ENCODE data around the gene ARFIP1.

The ARFIP1 gene

DNA sequence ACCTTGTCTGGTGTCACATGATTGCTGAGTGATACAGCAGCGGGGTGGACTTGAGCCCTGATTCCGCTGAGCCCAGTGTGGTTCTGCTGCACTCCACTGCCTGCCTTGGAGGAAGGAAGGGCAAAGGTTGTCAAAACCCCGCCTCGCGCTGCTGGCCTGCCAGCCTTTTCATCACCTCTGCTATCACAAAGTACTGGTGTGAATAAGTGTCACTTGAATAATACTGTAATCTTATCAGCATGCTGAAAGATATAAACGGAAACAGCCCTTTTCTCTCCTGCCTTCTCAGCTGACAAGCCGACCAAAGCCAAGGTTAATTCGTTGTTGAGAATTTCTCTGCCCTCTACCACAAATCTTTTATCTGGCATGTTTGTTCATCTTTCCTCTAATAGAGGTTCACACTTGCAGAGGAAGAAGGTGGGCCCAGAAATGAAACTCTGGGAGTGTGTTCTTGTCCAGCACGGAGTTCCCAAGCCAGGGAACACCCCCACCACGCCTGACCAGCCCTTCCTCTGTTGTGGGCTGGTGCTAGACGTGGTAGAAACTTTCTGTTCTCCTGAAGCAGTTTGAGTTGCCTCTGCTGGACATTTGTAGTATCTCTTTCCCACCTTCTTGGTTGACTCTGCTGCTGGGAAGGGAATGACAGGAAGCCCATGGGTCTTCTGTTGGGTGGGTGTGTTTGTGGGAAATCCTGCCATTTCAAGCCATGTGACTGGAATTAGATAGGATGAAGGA, 177.8 kb downstream of the ARFIP1 start:
- Histone ChIP-seq H3K9ac (ENCODE audit: low read depth, low read length, poor library complexity) (no peak overlapping the region), H2BK5ac (ENCODE audit: low read length) (no peak overlapping the region), H3K4me3 (ENCODE audit: low read length in 2 of 2) (peak overlapping the region in 1 of 2 donors; percentile 36), H2AK5ac (ENCODE audit: low read depth, low read length) (no peak overlapping the region), H4K8ac (ENCODE audit: low read depth, low read length) (no peak overlapping the region), H3K36me3 (replicated peaks in 1 of 2; ENCODE audit: control insufficient read depth in 2 of 2, insufficient read depth in 2 of 2, low read length in 2 of 2) (peaks cover 0 to under 1% of the 10 kb centered on the region in 2 donors), H3K27ac (replicated peaks; ENCODE audit: low read length) (no peak overlapping the region), H3K4ac (ENCODE audit: low read length) (no peak overlapping the region), H3K27me3 (ENCODE audit: control insufficient read depth in 3 of 3, insufficient read depth in 3 of 3, low read depth in 1 of 3, low read length in 3 of 3) (no peaks in the 10 kb centered on the region), H2BK120ac (ENCODE audit: low read depth, low read length) (no peak overlapping the region), H3K4me2 (ENCODE audit: insufficient read depth, low read length, poor library complexity, severe bottlenecking) (no peak overlapping the region), H2BK12ac (ENCODE audit: low read length) (no peak overlapping the region), H4K91ac (ENCODE audit: low read depth, low read length, poor library complexity) (no peak overlapping the region), H2AFZ (ENCODE audit: low read length) (peak overlapping the region; percentile 50), H3K14ac (ENCODE audit: low read length) (no peak overlapping the region), H3K79me1 (ENCODE audit: low read depth, low read length) (no peaks in the 10 kb centered on the region), H3K18ac (ENCODE audit: low read length) (no peak overlapping the region), H3K4me1 (ENCODE audit: control insufficient read depth in 2 of 2, insufficient read depth in 1 of 2, low read depth in 1 of 2, low read length in 2 of 2) (peaks cover 6 to 17% of the 10 kb centered on the region in 2 donors), H3K23ac (ENCODE audit: low read depth, low read length, poor library complexity) (no peak overlapping the region), H2BK15ac (ENCODE audit: low read length) (no peak overlapping the region), H3K9me3 (replicated peaks in 1 of 2; ENCODE audit: control insufficient read depth in 2 of 2, insufficient read depth in 1 of 2, low read depth in 1 of 2, low read length in 2 of 2) (no peaks in the 10 kb centered on the region)
- WGBS, 2 donors (ENCODE audit: extremely low coverage in 2 of 2, insufficient read length in 2 of 2, insufficient replicate concordance in 1 of 2): no CpG with 5 or more reads among the region's 11 CpGs
- no peak for DNase-seq (ENCODE audit: low spot score)

GRCh38 chr4:152959080-152959479, 179.3 kb downstream of the ARFIP1 start:
- no peak overlapping the region for H3K9ac ChIP-seq (ENCODE audit: low read depth, low read length, poor library complexity)
- H4K8ac ChIP-seq (ENCODE audit: low read depth, low read length): no peak overlapping the region
- peaks cover 0 to 1% of the 10 kb centered on the region in 2 donors for H3K36me3 ChIP-seq (replicated peaks in 1 of 2; ENCODE audit: control insufficient read depth in 2 of 2, insufficient read depth in 2 of 2, low read length in 2 of 2)
- H3K14ac ChIP-seq (ENCODE audit: low read length): no peak overlapping the region
- no peak overlapping the region for H3K18ac ChIP-seq (ENCODE audit: low read length)
- H3K4me2 ChIP-seq (ENCODE audit: insufficient read depth, low read length, poor library complexity, severe bottlenecking): no peak overlapping the region
- H2BK5ac ChIP-seq (ENCODE audit: low read length): no peak overlapping the region
- H2BK15ac ChIP-seq (ENCODE audit: low read length): no peak overlapping the region
- H2BK120ac ChIP-seq (ENCODE audit: low read depth, low read length): no peak overlapping the region
- no peak overlapping the region for H2AK5ac ChIP-seq (ENCODE audit: low read depth, low read length)
- no peak overlapping the region for H3K4ac ChIP-seq (ENCODE audit: low read length)
- H3K4me3 ChIP-seq (ENCODE audit: low read length in 2 of 2): no peak overlapping the region
- H3K27me3 ChIP-seq (ENCODE audit: control insufficient read depth in 3 of 3, insufficient read depth in 3 of 3, low read depth in 1 of 3, low read length in 3 of 3): no peaks in the 10 kb centered on the region
- no peak overlapping the region for H2BK12ac ChIP-seq (ENCODE audit: low read length)
- no CpG with 5 or more reads among the region's 2 CpGs for WGBS, 2 donors (ENCODE audit: extremely low coverage in 2 of 2, insufficient read length in 2 of 2, insufficient replicate concordance in 1 of 2)
- no peak overlapping the region for H2AFZ ChIP-seq (ENCODE audit: low read length)
- H3K23ac ChIP-seq (ENCODE audit: low read depth, low read length, poor library complexity): no peak overlapping the region
- no peak overlapping the region for H3K27ac ChIP-seq (replicated peaks; ENCODE audit: low read length)
- H3K4me1 ChIP-seq (ENCODE audit: control insufficient read depth in 2 of 2, insufficient read depth in 1 of 2, low read depth in 1 of 2, low read length in 2 of 2): peaks cover 9 to 17% of the 10 kb centered on the region in 2 donors
- no peak overlapping the region for H4K91ac ChIP-seq (ENCODE audit: low read depth, low read length, poor library complexity)
- H3K79me1 ChIP-seq (ENCODE audit: low read depth, low read length): no peaks in the 10 kb centered on the region
- H3K9me3 ChIP-seq (replicated peaks in 1 of 2; ENCODE audit: control insufficient read depth in 2 of 2, insufficient read depth in 1 of 2, low read depth in 1 of 2, low read length in 2 of 2): no peaks in the 10 kb centered on the region
- DNase-seq (ENCODE audit: low spot score): no peak

DNA sequence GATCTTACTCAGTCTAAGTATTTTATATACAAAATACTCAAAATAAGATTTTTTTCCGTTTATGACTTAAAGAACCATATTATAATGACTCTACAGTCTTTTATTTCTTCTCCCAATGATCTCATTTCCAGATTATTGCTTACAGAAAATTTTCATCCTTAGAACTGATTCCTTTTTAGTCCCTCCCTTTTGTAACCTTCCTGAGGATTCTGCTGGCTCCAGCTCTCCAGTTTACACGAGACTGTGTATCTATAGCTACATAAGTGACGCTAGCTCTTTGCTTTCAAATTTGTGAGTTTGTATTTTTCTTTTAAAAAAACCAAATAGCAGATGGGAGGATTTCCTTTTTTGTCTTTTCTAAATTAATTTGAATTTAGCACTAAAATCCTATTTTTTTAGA, 180.3 kb downstream of the ARFIP1 start:
- H2BK12ac ChIP-seq (ENCODE audit: low read length): no peak overlapping the region
- no peak overlapping the region for H4K8ac ChIP-seq (ENCODE audit: low read depth, low read length)
- no peak for DNase-seq (ENCODE audit: low spot score)
- H3K4me1 ChIP-seq (ENCODE audit: control insufficient read depth in 2 of 2, insufficient read depth in 1 of 2, low read depth in 1 of 2, low read length in 2 of 2): peaks cover 9 to 17% of the 10 kb centered on the region in 2 donors
- no peak overlapping the region for H2BK120ac ChIP-seq (ENCODE audit: low read depth, low read length)
- no peak overlapping the region for H3K14ac ChIP-seq (ENCODE audit: low read length)
- no peak overlapping the region for H3K27ac ChIP-seq (replicated peaks; ENCODE audit: low read length)
- H3K23ac ChIP-seq (ENCODE audit: low read depth, low read length, poor library complexity): no peak overlapping the region
- no peak overlapping the region for H3K4me3 ChIP-seq (ENCODE audit: low read length in 2 of 2)
- H3K79me1 ChIP-seq (ENCODE audit: low read depth, low read length): no peaks in the 10 kb centered on the region
- H2BK15ac ChIP-seq (ENCODE audit: low read length): no peak overlapping the region
- H4K91ac ChIP-seq (ENCODE audit: low read depth, low read length, poor library complexity): no peak overlapping the region
- H3K4ac ChIP-seq (ENCODE audit: low read length): no peak overlapping the region
- H3K27me3 ChIP-seq (ENCODE audit: control insufficient read depth in 3 of 3, insufficient read depth in 3 of 3, low read depth in 1 of 3, low read length in 3 of 3): no peaks in the 10 kb centered on the region
- WGBS, 2 donors (ENCODE audit: extremely low coverage in 2 of 2, insufficient read length in 2 of 2, insufficient replicate concordance in 1 of 2): no CpG with 5 or more reads among the region's 3 CpGs
- H3K4me2 ChIP-seq (ENCODE audit: insufficient read depth, low read length, poor library complexity, severe bottlenecking): no peak overlapping the region
- no peak overlapping the region for H3K18ac ChIP-seq (ENCODE audit: low read length)
- no peak overlapping the region for H2AFZ ChIP-seq (ENCODE audit: low read length)
- H2BK5ac ChIP-seq (ENCODE audit: low read length): no peak overlapping the region
- H3K9me3 ChIP-seq (replicated peaks in 1 of 2; ENCODE audit: control insufficient read depth in 2 of 2, insufficient read depth in 1 of 2, low read depth in 1 of 2, low read length in 2 of 2): no peaks in the 10 kb centered on the region
- H3K36me3 ChIP-seq (replicated peaks in 1 of 2; ENCODE audit: control insufficient read depth in 2 of 2, insufficient read depth in 2 of 2, low read length in 2 of 2): peaks cover 0 to 1% of the 10 kb centered on the region in 2 donors
- no peak overlapping the region for H2AK5ac ChIP-seq (ENCODE audit: low read depth, low read length)
- H3K9ac ChIP-seq (ENCODE audit: low read depth, low read length, poor library complexity): no peak overlapping the region

DNA sequence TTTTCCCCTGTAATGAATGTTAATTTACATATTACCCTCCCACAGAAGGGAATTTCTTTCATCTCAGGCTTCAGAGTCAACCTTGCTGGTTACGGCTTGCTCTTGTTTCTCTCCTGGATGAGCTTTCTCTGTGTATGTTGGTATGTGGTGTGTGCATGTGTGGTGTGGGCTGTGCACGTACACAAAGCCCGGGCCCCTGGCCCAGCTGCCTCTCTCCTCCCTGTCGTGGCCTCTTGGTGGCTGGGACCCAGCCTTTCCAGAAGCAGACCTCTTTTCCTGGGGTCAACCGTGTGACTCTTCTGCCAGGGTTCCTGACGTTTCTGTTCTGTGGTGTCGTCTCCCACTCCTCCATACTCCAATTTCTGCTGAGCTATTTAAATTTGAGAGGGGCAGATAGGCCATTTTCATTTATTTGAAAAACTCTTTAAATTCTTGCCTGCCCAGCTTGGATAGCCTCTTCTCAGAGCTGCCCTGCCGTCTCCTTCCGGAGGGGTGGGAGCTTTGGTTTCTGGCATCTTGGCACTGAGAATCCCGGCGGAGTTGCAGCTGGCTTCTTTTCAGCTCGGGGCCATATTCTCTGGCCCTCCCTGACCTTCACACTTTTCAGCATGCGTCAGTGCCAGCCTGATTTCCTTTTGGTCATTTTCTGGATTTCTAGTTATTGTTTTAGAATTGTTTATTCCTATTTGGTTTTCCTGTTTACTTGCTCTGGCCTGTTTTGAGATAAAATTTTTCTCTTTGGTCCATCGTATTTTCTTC, 181.4 kb downstream of the ARFIP1 start:
- H3K18ac ChIP-seq (ENCODE audit: low read length): no peak overlapping the region
- no peak overlapping the region for H3K27ac ChIP-seq (replicated peaks; ENCODE audit: low read length)
- H3K4me2 ChIP-seq (ENCODE audit: insufficient read depth, low read length, poor library complexity, severe bottlenecking): no peak overlapping the region
- no peaks in the 10 kb centered on the region for H3K27me3 ChIP-seq (ENCODE audit: control insufficient read depth in 3 of 3, insufficient read depth in 3 of 3, low read depth in 1 of 3, low read length in 3 of 3)
- H2AFZ ChIP-seq (ENCODE audit: low read length): peak overlapping the region; percentile 12
- H2BK12ac ChIP-seq (ENCODE audit: low read length): no peak overlapping the region
- peaks cover 0 to 3% of the 10 kb centered on the region in 2 donors for H3K36me3 ChIP-seq (replicated peaks in 1 of 2; ENCODE audit: control insufficient read depth in 2 of 2, insufficient read depth in 2 of 2, low read length in 2 of 2)
- no peaks in the 10 kb centered on the region for H3K79me1 ChIP-seq (ENCODE audit: low read depth, low read length)
- peaks cover 9 to 17% of the 10 kb centered on the region in 2 donors for H3K4me1 ChIP-seq (ENCODE audit: control insufficient read depth in 2 of 2, insufficient read depth in 1 of 2, low read depth in 1 of 2, low read length in 2 of 2)
- no peak overlapping the region for H2BK120ac ChIP-seq (ENCODE audit: low read depth, low read length)
- no CpG with 5 or more reads among the region's 14 CpGs for WGBS, 2 donors (ENCODE audit: extremely low coverage in 2 of 2, insufficient read length in 2 of 2, insufficient replicate concordance in 1 of 2)
- no peak overlapping the region for H2BK15ac ChIP-seq (ENCODE audit: low read length)
- H2BK5ac ChIP-seq (ENCODE audit: low read length): no peak overlapping the region
- no peak overlapping the region for H3K9ac ChIP-seq (ENCODE audit: low read depth, low read length, poor library complexity)
- H3K4ac ChIP-seq (ENCODE audit: low read length): no peak overlapping the region
- H3K4me3 ChIP-seq (ENCODE audit: low read length in 2 of 2): no peak overlapping the region
- H4K91ac ChIP-seq (ENCODE audit: low read depth, low read length, poor library complexity): peak overlapping the region; percentile 53
- H2AK5ac ChIP-seq (ENCODE audit: low read depth, low read length): no peak overlapping the region
- H3K23ac ChIP-seq (ENCODE audit: low read depth, low read length, poor library complexity): no peak overlapping the region
- DNase-seq (ENCODE audit: low spot score): no peak
- H4K8ac ChIP-seq (ENCODE audit: low read depth, low read length): no peak overlapping the region
- no peak overlapping the region for H3K14ac ChIP-seq (ENCODE audit: low read length)
- H3K9me3 ChIP-seq (replicated peaks in 1 of 2; ENCODE audit: control insufficient read depth in 2 of 2, insufficient read depth in 1 of 2, low read depth in 1 of 2, low read length in 2 of 2): no peaks in the 10 kb centered on the region

All from neuronal stem cell (in vitro differentiated cells).